Measurements from ENCODE around the gene CD9.

GRCh38 chr12:6171409-6172015 is 28.7 kb upstream of the CD9 start:
- TF ChIP-seq CTCF (IDR thresholded peaks at IDR 0.05) = no peak
- no peak for TF ChIP-seq POLR2A (IDR thresholded peaks at IDR 0.05)

Measured in esophagus squamous epithelium (tissue), 4 donors.